H9 (cell line): Measurements from ENCODE around the gene CFL1. TPM values are rescaled to one million over a fixed set of nuclear protein-coding genes. Genes with fewer than 3 reads are reported as not detected.

Experiments used
- DNase-seq: peaks from one replicate; pipeline ENCODE4 v3.0.0-alpha.2; 2017
- H2AFZ ChIP-seq: one replicate; pipeline ENCODE4 v1.6.1; 2013; ENCODE audit warnings: mild to moderate bottlenecking, low read length, control low read depth, moderate library complexity
- H2AK5ac ChIP-seq: 2 replicates; pipeline ENCODE4 v1.6.1; 2013; ENCODE audit warnings: low read length, control low read depth, mixed read lengths; ENCODE audit not compliant: insufficient read length
- H2BK120ac ChIP-seq: one replicate; pipeline ENCODE4 v1.6.1; 2013; ENCODE audit warnings: low read depth, mild to moderate bottlenecking, low read length, control low read depth, inconsistent platforms; ENCODE audit not compliant: poor library complexity, severe bottlenecking
- H2BK12ac ChIP-seq: 2 replicates; pipeline ENCODE4 v1.6.1; 2013; ENCODE audit warnings: low read length, control low read depth, mixed read lengths, low read depth; ENCODE audit not compliant: insufficient read length
- H2BK15ac ChIP-seq: 2 replicates; pipeline ENCODE4 v1.6.1; 2013; ENCODE audit warnings: low read depth, low read length, control low read depth
- H2BK20ac ChIP-seq: one replicate; pipeline ENCODE4 v1.6.1; 2013; ENCODE audit warnings: low read depth, mild to moderate bottlenecking, low read length, control low read depth, inconsistent platforms; ENCODE audit not compliant: poor library complexity, severe bottlenecking
- H2BK5ac ChIP-seq: 2 replicates; pipeline ENCODE4 v1.6.1; 2013; ENCODE audit warnings: low read length, control low read depth, mixed read lengths; ENCODE audit not compliant: insufficient read length
- H3K14ac ChIP-seq: 2 replicates; pipeline ENCODE4 v1.6.1; 2013; ENCODE audit warnings: low read length, control low read depth; ENCODE audit not compliant: insufficient read depth
- H3K18ac ChIP-seq: 2 replicates; pipeline ENCODE4 v1.6.1; 2013; ENCODE audit warnings: low read depth, mild to moderate bottlenecking, mixed read lengths, low read length, control low read depth; ENCODE audit not compliant: insufficient read length
- H3K23ac ChIP-seq: 2 replicates; pipeline ENCODE4 v1.6.1; 2013; ENCODE audit warnings: low read length, control low read depth, mixed read lengths, low read depth; ENCODE audit not compliant: insufficient read length
- H3K23me2 ChIP-seq: 2 replicates; pipeline ENCODE4 v1.6.1; 2013; ENCODE audit warnings: low read depth, mild to moderate bottlenecking, mixed read lengths, low read length, control low read depth; ENCODE audit not compliant: insufficient read length, poor library complexity, severe bottlenecking
- H3K27ac ChIP-seq: 2 replicates; pipeline ENCODE4 v1.5.1; 2013; ENCODE audit warnings: low read length, control low read depth, mixed read lengths, low read depth; ENCODE audit not compliant: insufficient read length
- H3K27me3 ChIP-seq: 2 replicates; pipeline ENCODE4 v1.6.1; 2013; ENCODE audit warnings: low read length, control low read depth, inconsistent platforms; ENCODE audit not compliant: insufficient read depth
- H3K4ac ChIP-seq: 2 replicates; pipeline ENCODE4 v1.6.1; 2013; ENCODE audit warnings: low read depth, mild to moderate bottlenecking, control low read depth, inconsistent platforms, low read length, moderate library complexity
- H3K4me1 ChIP-seq: 2 replicates; pipeline ENCODE4 v1.6.1; 2013; ENCODE audit warnings: low read length, control low read depth, inconsistent platforms; ENCODE audit not compliant: insufficient read depth
- H3K4me2 ChIP-seq: 2 replicates; pipeline ENCODE4 v1.6.1; 2013; ENCODE audit warnings: low read length, control low read depth, mixed read lengths; ENCODE audit not compliant: insufficient read length, insufficient read depth
- H3K56ac ChIP-seq: 2 replicates; pipeline ENCODE4 v1.6.1; 2013; ENCODE audit warnings: low read depth, mild to moderate bottlenecking, mixed read lengths, low read length, control low read depth; ENCODE audit not compliant: insufficient read length
- H3K79me1 ChIP-seq: 2 replicates; pipeline ENCODE4 v1.6.1; 2013; ENCODE audit warnings: low read depth, mild to moderate bottlenecking, moderate library complexity, low read length, control low read depth, inconsistent platforms; ENCODE audit not compliant: insufficient read depth, poor library complexity, severe bottlenecking
- H3K79me2 ChIP-seq: 2 replicates; pipeline ENCODE4 v1.6.1; 2013; ENCODE audit warnings: low read length, control low read depth, inconsistent platforms; ENCODE audit not compliant: insufficient read depth
- H3K9ac ChIP-seq: 2 replicates; pipeline ENCODE4 v1.6.1; 2013; ENCODE audit warnings: low read length, control low read depth, mixed read lengths; ENCODE audit not compliant: insufficient read length; ENCODE audit errors: extremely low read depth
- H3K9me3 ChIP-seq: one replicate; pipeline ENCODE4 v1.6.1; 2013; ENCODE audit warnings: low read depth, low read length, inconsistent platforms; ENCODE audit not compliant: control insufficient read depth
- H3T11ph ChIP-seq: one replicate; pipeline ENCODE4 v1.6.1; 2013; ENCODE audit warnings: mild to moderate bottlenecking, low read length, control low read depth, inconsistent platforms
- H4K20me1 ChIP-seq: one replicate; pipeline ENCODE4 v1.6.1; 2013; ENCODE audit not compliant: control insufficient read depth, insufficient read length, insufficient read depth
- H4K5ac ChIP-seq: 2 replicates; pipeline ENCODE4 v1.6.1; 2013; ENCODE audit warnings: low read depth, mild to moderate bottlenecking, mixed read lengths, low read length, control low read depth; ENCODE audit not compliant: insufficient read length
- H4K8ac ChIP-seq: replicated peaks from 2 replicates; pipeline ENCODE4 v1.6.1; 2013; ENCODE audit warnings: low read length, control low read depth, mixed read lengths, low read depth; ENCODE audit not compliant: insufficient read length
- H4K91ac ChIP-seq: 2 replicates; pipeline ENCODE4 v1.6.1; 2013; ENCODE audit warnings: low read depth, mild to moderate bottlenecking, moderate library complexity, mixed read lengths, low read length, control low read depth; ENCODE audit not compliant: insufficient read length
- H3K27ac Mint-ChIP-seq, 3 experiments: 2 replicates in 2 of 3; 3 replicates in 1 of 3; pipeline ENCODE4 v1.8.0; 2020 to 2021; ENCODE audit warnings: mixed read lengths in 3 of 3, mild to moderate bottlenecking in 1 of 3, moderate library complexity in 1 of 3
- H3K27me3 Mint-ChIP-seq: 2 replicates; pipeline ENCODE4 v1.8.0; 2021; ENCODE audit warnings: low read depth, mild to moderate bottlenecking, moderate library complexity, mixed read lengths
- H3K36me3 Mint-ChIP-seq, 3 experiments: 2 replicates in 2 of 3; 3 replicates in 1 of 3; pipeline ENCODE4 v1.8.0; 2020 to 2021; ENCODE audit warnings: low read depth in 3 of 3, mixed read lengths in 3 of 3; ENCODE audit not compliant: insufficient read depth in 1 of 3
- H3K4me1 Mint-ChIP-seq, 2 experiments: 2 replicates each; pipeline ENCODE4 v1.8.0; 2020; ENCODE audit warnings: mixed read lengths in 2 of 2
- H3K4me3 Mint-ChIP-seq, 2 experiments: 2 replicates in 1 of 2; 3 replicates in 1 of 2; pipeline ENCODE4 v1.8.0; 2020 to 2021; ENCODE audit warnings: mild to moderate bottlenecking in 2 of 2, mixed read lengths in 2 of 2, moderate library complexity in 1 of 2
- H3K9me3 Mint-ChIP-seq, 2 experiments: 2 replicates in 1 of 2; 3 replicates in 1 of 2; pipeline ENCODE4 v1.8.0; 2020; ENCODE audit warnings: mild to moderate bottlenecking in 2 of 2, mixed read lengths in 2 of 2, moderate library complexity in 1 of 2
- WGBS: extraction: QIAGEN DNeasy Blood & Tissue Kit; methylation state at CpG from one replicate; pipeline ENCODE4 v1.1.7; 2013; ENCODE audit warnings: missing lambda C conversion rate, low lambda C conversion rate, mixed read lengths; ENCODE audit not compliant: insufficient read length; ENCODE audit errors: extremely low coverage; 5-methylcytosine and 5-hydroxymethylcytosine counted together
- total RNA-seq: library from RNA; stranded (reverse); gene quantifications from 2 replicates; pipeline ENCODE4 v1.2.1, GENCODE V29; 2021
- TF ChIP-seq, protein P1 (sequence below): fragments of 200-600 bp; sonication (generic); conservative IDR thresholded peaks from 3 replicates; pipeline ENCODE4 v1.8.0; 2021; ENCODE audit warnings: antibody characterized with exemption, mild to moderate bottlenecking

Gene CFL1
- total RNA-seq, 1 experiment from 2014 or later = 1,107 TPM

DNA sequence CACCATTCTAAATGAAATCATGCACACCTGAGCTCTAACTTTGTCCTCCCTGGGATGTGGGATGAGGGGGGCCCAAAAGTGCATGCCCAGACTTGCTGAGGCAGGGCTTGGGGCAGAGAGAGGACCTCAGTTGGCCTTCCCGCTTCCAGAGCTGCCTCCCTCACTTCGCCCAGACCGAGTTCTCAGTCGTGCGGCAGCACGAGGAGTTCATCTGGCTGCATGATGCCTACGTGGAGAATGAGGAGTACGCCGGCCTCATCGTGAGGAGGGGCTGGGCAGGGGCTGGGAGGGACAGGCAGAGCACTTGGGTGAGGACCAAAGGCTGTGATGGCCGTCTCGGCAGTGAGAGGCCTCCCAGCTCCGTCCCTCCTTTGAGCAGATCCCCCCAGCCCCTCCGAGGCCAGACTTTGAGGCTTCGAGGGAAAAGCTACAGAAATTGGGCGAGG, 8.2 kb downstream of the CFL1 start:
- Mint-ChIP-seq H3K9me3 (peaks cover 3 to 7% of the 10 kb centered on the region in 2 experiments; a peak in 2 of 5 replicates), H3K27ac (no peak overlapping the region; a peak in 1 of 7 replicates), H3K4me1 (peaks cover 9 to 14% of the 10 kb centered on the region in 2 experiments), H3K27me3 (peaks cover 17% of the 10 kb centered on the region), H3K4me3 (no peak overlapping the region; a peak in 1 of 5 replicates), H3K36me3 (peaks cover 28 to 37% (median 29%) of the 10 kb centered on the region in 3 experiments)
- Histone ChIP-seq H2BK20ac (no peak overlapping the region), H2BK5ac (no peak overlapping the region), H3K27ac (no peak overlapping the region), H3K14ac (no peak overlapping the region), H3K9me3 (no peaks in the 10 kb centered on the region), H2AFZ (no peak overlapping the region), H2BK12ac (no peak overlapping the region), H3K4me1 (no peaks in the 10 kb centered on the region), H2BK120ac (no peak overlapping the region), H3T11ph (no peak overlapping the region), H3K27me3 (no peaks in the 10 kb centered on the region), H3K79me2 (no peaks in the 10 kb centered on the region), H3K9ac (no peak overlapping the region), H2AK5ac (no peak overlapping the region), H3K18ac (no peak overlapping the region), H3K4ac (no peak overlapping the region), H4K5ac (no peak overlapping the region), H2BK15ac (no peak overlapping the region), H3K23me2 (no peaks in the 10 kb centered on the region), H4K91ac (no peak overlapping the region), H3K79me1 (no peaks in the 10 kb centered on the region), H3K56ac (no peak overlapping the region), H3K23ac (no peak overlapping the region), H4K8ac (no peak overlapping the region), H3K4me2 (no peak overlapping the region), H4K20me1 (no peaks in the 10 kb centered on the region)
- TF ChIP-seq, protein P1, sequence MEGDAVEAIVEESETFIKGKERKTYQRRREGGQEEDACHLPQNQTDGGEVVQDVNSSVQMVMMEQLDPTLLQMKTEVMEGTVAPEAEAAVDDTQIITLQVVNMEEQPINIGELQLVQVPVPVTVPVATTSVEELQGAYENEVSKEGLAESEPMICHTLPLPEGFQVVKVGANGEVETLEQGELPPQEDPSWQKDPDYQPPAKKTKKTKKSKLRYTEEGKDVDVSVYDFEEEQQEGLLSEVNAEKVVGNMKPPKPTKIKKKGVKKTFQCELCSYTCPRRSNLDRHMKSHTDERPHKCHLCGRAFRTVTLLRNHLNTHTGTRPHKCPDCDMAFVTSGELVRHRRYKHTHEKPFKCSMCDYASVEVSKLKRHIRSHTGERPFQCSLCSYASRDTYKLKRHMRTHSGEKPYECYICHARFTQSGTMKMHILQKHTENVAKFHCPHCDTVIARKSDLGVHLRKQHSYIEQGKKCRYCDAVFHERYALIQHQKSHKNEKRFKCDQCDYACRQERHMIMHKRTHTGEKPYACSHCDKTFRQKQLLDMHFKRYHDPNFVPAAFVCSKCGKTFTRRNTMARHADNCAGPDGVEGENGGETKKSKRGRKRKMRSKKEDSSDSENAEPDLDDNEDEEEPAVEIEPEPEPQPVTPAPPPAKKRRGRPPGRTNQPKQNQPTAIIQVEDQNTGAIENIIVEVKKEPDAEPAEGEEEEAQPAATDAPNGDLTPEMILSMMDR = no peak
- DNase-seq = no peak
- WGBS = no CpG with 5 or more reads among the region's 16 CpGs
